PFSK-1 (cell line): ENCODE results near the gene ARHGEF2.

Experiments used
- FOXP2 ChIP-seq: optimal IDR thresholded peaks from 2 replicates; pipeline ENCODE3; 2011; ENCODE audit warnings: borderline replicate concordance, control low read depth, inconsistent platforms; ENCODE audit not compliant: insufficient read depth; ENCODE audit errors: extremely low read length, extremely low read depth
- POLR2AphosphoS5 ChIP-seq: IDR thresholded peaks from 2 replicates; pipeline ENCODE4 v1.6.1; 2012; ENCODE audit warnings: low read depth, mild to moderate bottlenecking, control low read depth, low read length, moderate library complexity
- SIN3A ChIP-seq: IDR thresholded peaks from 2 replicates; pipeline ENCODE4 v1.6.1; 2012; ENCODE audit warnings: mild to moderate bottlenecking, low read length, moderate library complexity, borderline replicate concordance; ENCODE audit not compliant: insufficient read depth
- TAF1 ChIP-seq: IDR thresholded peaks from 2 replicates; pipeline ENCODE4 v1.6.1; 2012; ENCODE audit warnings: low read length, control low read depth, borderline replicate concordance; ENCODE audit not compliant: insufficient read depth
- TF ChIP-seq, protein P1 (sequence below), 2 experiments: IDR thresholded peaks; 2 replicates each; pipeline versions ENCODE4 v1.6.1 to v1.8.0; 2011 to 2012; ENCODE audit warnings: low read depth in 2 of 2, low read length in 2 of 2, control low read depth in 1 of 2, inconsistent platforms in 1 of 2, mild to moderate bottlenecking in 1 of 2, moderate library complexity in 1 of 2; ENCODE audit not compliant: insufficient read depth in 1 of 2

The ARHGEF2 gene

DNA sequence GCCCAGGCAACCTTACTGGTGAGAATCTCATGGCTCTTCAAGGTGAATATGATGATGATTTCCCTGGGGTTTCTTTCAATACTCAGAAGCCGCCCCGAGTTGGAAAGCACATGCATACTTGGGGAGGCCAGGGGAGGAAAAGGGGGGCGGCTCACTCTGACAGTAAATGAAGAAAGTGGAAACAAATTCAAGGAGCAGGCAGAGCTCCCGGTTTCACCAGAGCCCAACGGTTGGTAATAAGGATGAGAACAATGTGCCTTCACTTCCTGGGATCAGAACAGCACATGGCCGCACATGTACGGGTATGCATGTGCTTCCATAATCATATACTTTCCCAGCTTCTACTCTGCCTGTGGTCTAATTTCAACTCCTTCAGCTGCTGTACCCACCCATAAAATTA is 3.8 kb upstream of the ARHGEF2 start:
- TF ChIP-seq TAF1 (no peak), SIN3A (no peak), POLR2AphosphoS5 (no peak), FOXP2 (no peak)
- TF ChIP-seq, protein P1, sequence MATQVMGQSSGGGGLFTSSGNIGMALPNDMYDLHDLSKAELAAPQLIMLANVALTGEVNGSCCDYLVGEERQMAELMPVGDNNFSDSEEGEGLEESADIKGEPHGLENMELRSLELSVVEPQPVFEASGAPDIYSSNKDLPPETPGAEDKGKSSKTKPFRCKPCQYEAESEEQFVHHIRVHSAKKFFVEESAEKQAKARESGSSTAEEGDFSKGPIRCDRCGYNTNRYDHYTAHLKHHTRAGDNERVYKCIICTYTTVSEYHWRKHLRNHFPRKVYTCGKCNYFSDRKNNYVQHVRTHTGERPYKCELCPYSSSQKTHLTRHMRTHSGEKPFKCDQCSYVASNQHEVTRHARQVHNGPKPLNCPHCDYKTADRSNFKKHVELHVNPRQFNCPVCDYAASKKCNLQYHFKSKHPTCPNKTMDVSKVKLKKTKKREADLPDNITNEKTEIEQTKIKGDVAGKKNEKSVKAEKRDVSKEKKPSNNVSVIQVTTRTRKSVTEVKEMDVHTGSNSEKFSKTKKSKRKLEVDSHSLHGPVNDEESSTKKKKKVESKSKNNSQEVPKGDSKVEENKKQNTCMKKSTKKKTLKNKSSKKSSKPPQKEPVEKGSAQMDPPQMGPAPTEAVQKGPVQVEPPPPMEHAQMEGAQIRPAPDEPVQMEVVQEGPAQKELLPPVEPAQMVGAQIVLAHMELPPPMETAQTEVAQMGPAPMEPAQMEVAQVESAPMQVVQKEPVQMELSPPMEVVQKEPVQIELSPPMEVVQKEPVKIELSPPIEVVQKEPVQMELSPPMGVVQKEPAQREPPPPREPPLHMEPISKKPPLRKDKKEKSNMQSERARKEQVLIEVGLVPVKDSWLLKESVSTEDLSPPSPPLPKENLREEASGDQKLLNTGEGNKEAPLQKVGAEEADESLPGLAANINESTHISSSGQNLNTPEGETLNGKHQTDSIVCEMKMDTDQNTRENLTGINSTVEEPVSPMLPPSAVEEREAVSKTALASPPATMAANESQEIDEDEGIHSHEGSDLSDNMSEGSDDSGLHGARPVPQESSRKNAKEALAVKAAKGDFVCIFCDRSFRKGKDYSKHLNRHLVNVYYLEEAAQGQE (IDR thresholded peaks at IDR 0.05; ENCODE audit: insufficient read depth in 1 of 2, low read depth in 2 of 2, low read length in 2 of 2) = no peak

DNA sequence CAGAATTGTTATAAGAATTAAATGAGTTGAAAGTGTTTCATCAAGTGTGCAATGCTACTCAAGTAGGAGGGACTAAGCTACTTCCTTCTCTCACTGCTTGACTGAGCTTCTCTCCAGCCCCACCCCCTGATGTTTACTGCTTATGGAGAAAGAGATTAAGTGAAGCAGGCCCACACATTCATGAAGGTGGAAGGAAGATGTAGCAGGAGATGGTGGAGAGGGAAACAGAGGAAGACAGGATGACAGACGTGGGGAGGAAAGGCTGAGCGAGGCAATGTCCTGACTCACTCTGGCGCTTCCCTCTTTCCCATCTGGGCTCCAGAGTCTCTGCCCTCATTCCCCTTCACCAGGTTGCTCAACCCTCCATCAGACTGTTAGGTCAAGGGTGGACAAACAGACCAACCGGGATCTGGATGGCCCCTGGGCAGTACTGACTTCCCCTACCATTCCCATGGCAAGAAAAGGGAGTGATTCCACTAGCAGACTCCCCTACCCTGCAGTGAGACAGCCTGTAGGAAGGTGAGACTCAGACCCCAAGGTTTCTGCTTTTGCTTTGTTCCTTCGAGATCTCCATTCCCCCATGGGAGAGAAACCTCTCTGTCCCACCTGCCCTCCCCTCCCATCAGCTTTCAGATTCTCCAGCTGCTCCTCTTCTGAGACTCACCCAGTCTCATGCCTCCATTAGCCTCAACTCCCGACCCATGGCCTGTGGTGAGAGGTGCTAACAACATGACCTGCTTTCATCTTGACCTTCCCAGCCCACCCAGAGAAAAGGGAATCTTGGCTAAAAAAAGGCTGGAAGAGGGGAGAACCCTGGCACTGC is 3.1 kb upstream of the ARHGEF2 start:
- TF ChIP-seq TAF1 (no peak), POLR2AphosphoS5 (no peak), FOXP2 (no peak), SIN3A (no peak)
- TF ChIP-seq, protein P1 (IDR thresholded peaks at IDR 0.05; ENCODE audit: insufficient read depth in 1 of 2, low read depth in 2 of 2, low read length in 2 of 2) = no peak

DNA sequence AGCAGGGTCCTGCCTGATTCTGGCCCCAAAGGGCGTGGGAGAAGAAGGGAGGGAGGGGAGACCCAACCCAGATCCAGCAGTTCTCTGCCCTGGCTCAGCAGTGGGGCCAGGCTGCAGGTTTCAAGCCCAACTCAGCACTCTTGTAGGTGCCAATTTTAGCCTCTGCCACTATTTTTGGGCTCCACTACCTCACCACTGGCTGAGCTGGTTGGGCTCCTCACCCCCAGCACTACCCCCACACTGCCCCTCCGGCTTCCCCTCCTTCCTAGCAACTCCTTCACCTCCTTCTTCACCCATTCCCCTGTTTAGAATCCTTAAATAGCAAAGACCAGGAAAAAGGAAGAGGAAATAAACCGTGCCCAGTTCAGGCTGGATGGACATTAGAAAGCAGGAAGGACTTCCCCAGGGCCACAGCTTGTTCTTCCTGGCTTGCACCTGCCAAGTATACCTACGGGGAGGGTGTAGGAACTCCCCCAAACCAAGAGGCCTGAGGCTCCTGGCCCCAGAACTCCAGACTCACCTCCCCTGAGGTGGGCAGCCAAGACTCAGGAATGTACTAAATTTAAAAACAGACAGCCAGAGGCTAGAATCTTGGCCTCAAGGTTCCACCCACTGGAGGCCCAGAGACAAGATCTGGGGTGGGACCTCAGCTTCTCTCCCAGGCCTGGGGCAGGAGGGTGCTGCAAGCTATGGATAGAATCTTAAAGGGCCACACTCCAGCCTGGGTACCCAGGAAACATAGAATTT is 1.4 kb upstream of the ARHGEF2 start:
- no peak for TF ChIP-seq SIN3A
- TF ChIP-seq, protein P1 (IDR thresholded peaks at IDR 0.05; ENCODE audit: insufficient read depth in 1 of 2, low read depth in 2 of 2, low read length in 2 of 2) = no peak
- TF ChIP-seq TAF1 = no peak
- no peak for TF ChIP-seq POLR2AphosphoS5
- no peak for TF ChIP-seq FOXP2

DNA sequence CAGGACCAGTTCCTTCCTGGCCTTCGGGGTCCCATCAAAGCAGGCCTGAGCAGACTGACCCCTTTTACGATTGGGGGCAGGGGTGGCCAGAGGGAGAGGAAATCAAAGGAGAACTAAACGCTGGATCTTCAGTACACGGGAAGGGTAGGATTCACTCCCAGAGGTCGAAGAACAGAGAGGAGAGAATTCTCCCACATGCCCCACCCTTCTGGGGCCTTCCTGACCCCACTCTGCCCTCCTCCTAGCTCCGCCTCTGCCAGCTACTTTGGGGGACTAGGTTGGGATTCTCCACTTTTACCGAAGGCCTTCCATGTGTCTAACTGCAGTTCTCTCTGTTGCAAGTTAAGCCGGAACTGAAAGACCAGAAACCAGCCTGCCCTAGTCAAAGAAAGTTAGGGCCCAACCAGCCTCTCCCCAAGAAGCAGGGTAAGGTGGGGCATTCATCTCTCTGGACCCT is 654 bp upstream of the ARHGEF2 start:
- TF ChIP-seq FOXP2 (no peak), POLR2AphosphoS5 (0 out of 2 replicates have a peak, but pooled peaks have one; percentile 7), TAF1 (0 out of 2 replicates have a peak, but pooled peaks have one; percentile 45)

DNA sequence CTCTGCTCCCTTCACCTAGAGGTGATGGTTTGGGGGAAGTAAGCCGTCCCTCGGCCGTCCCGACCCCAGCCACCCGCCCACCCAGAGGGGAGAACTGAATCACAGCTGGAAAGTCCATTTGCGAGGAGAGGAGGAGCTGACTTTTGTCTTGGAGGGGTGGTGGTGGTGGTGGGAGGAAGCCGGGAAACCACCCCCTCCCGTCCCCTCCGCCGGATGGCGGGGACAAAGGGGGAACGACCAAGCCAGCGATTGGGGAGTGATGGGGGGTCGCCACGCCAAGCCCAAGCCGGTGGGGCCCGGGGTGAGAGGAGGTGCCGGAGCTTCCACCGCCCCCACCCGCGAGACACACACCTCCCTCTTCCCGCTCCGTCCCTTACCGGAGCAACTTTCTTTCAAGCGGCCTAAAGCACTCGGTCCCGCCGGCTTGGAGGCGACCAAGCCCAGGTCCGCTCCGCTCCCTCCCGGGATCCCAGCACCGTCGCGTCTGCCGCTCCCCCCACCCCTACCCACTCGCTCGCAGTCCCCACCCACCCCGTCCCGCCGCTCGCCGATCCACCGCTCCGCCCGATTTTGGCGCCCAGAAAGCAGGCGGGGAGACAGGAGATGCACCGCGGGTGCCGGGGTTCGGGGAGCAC is 540 bp downstream of the ARHGEF2 start:
- TF ChIP-seq SIN3A (no peak), POLR2AphosphoS5 (no peak), FOXP2 (no peak), TAF1 (no peak)
